SK-N-SH (cell line): ENCODE results near the gene GDPD1. TPM values are rescaled to one million over a fixed set of nuclear protein-coding genes. Genes with fewer than 3 reads are reported as not detected.

ENCODE experiments used
- CTCF ChIA-PET: fragments of 300-600, 350-600 bp; formaldehyde crosslinking; extraction: SDS; loops from one replicate; lab custom pipeline; 2021; lab: Yijun Ruan, JAX
- POLR2A ChIA-PET: fragments of 350-600 bp; sonication (Branson Sonifier 250); formaldehyde crosslinking; extraction: SDS; loops from one replicate; lab custom pipeline; 2020; ENCODE audit warnings: antibody characterized with exemption, inconsistent platforms; lab: Yijun Ruan, JAX
- DNase-seq: peaks from one replicate; pipeline ENCODE4 v3.0.0; 2012
- H2AFZ ChIP-seq: fragments of 200-600 bp; sonication (generic); 2 replicates; pipeline ENCODE4 v1.8.1; 2016; ENCODE audit warnings: antibody characterized with exemption, mild to moderate bottlenecking, low read depth
- H3F3A ChIP-seq: fragments of 200-600 bp; sonication (generic); replicated peaks from 2 replicates; pipeline ENCODE3; 2016; ENCODE audit warnings: antibody characterized with exemption, mild to moderate bottlenecking; ENCODE audit not compliant: insufficient read depth
- H3K27ac ChIP-seq, 2 experiments: fragments of 200-500 bp in 1 of 2; fragments of 200-600 bp in 1 of 2; sonication (Bioruptor generic) in 1 of 2; sonication (generic), shearing (Covaris generic) in 1 of 2; 2 replicates each; pipeline versions ENCODE4 v1.5.1 to v1.6.1; 2014 to 2016; ENCODE audit warnings: low read depth in 2 of 2, inconsistent platforms in 1 of 2, low read length in 1 of 2, mild to moderate bottlenecking in 1 of 2, mixed read lengths in 1 of 2
- H3K27me3 ChIP-seq: fragments of 200-600 bp; sonication (generic), shearing (Covaris generic); 2 replicates; pipeline ENCODE4 v1.6.1; 2016; ENCODE audit warnings: mixed run types; ENCODE audit not compliant: insufficient read depth
- H3K36me3 ChIP-seq, 2 experiments: fragments of 200-500 bp in 1 of 2; fragments of 200-600 bp in 1 of 2; sonication (Bioruptor generic) in 1 of 2; sonication (generic) in 1 of 2; replicated peaks in 1 of 2; 2 replicates each; pipeline versions ENCODE3 to v1.5.1; 2014 to 2016; ENCODE audit warnings: low read length in 1 of 2, mild to moderate bottlenecking in 1 of 2; ENCODE audit not compliant: insufficient read depth in 2 of 2, control insufficient read depth in 1 of 2
- H3K4me1 ChIP-seq, 2 experiments: fragments of 200-500 bp in 1 of 2; fragments of 200-600 bp in 1 of 2; sonication (Bioruptor generic) in 1 of 2; sonication (generic), shearing (Covaris generic) in 1 of 2; 2 replicates each; pipeline versions ENCODE4 v1.5.1 to v1.6.1; 2014 to 2016; ENCODE audit warnings: low read depth in 1 of 2, low read length in 1 of 2, mixed run types in 1 of 2; ENCODE audit not compliant: insufficient read depth in 2 of 2, control insufficient read depth in 1 of 2
- H3K4me2 ChIP-seq: fragments of 200-600 bp; sonication (generic), shearing (Covaris generic); 2 replicates; pipeline ENCODE4 v1.6.1; 2017; ENCODE audit warnings: mixed run types
- H3K4me3 ChIP-seq, 2 experiments: fragments of 200-500 bp in 1 of 2; fragments of 200-600 bp in 1 of 2; sonication (Bioruptor generic) in 1 of 2; sonication (generic), shearing (Covaris generic) in 1 of 2; 2 replicates each; pipeline versions ENCODE4 v1.5.1 to v1.8.1; 2014 to 2016; ENCODE audit warnings: low read depth in 2 of 2, inconsistent platforms in 1 of 2, low read length in 1 of 2, mild to moderate bottlenecking in 1 of 2, mixed read lengths in 1 of 2, moderate library complexity in 1 of 2
- H3K79me2 ChIP-seq: fragments of 200-600 bp; sonication (generic); 2 replicates; pipeline ENCODE4 v1.8.1; 2017; ENCODE audit warnings: mild to moderate bottlenecking; ENCODE audit not compliant: insufficient read depth
- H3K9ac ChIP-seq: fragments of 200-600 bp; sonication (generic); 2 replicates; pipeline ENCODE4 v1.6.1; 2017; ENCODE audit warnings: mixed run types
- H3K9me2 ChIP-seq: fragments of 200-600 bp; sonication (generic); 2 replicates; pipeline ENCODE4 v1.6.1; 2017; ENCODE audit warnings: mixed run types
- H3K9me3 ChIP-seq: fragments of 200-600 bp; sonication (generic); 2 replicates; pipeline ENCODE4 v1.6.1; 2017; ENCODE audit warnings: mixed run types, mild to moderate bottlenecking, moderate library complexity
- H4K20me1 ChIP-seq: fragments of 200-600 bp; sonication (generic); 2 replicates; pipeline ENCODE4 v1.6.1; 2017; ENCODE audit warnings: mild to moderate bottlenecking, mixed run types; ENCODE audit not compliant: insufficient read depth
- CHD2 ChIP-seq: fragments of 150-350 bp; IDR thresholded peaks from 2 replicates; pipeline ENCODE4 v1.6.1; 2018; ENCODE audit warnings: low read length; ENCODE audit not compliant: partially characterized antibody
- ELF1 ChIP-seq: IDR thresholded peaks from 2 replicates; pipeline ENCODE4 v1.4.0; 2012
- EP300 ChIP-seq, 2 experiments: IDR thresholded peaks; 2 replicates each; pipeline versions ENCODE4 v1.4.0 to v1.6.1; 2012; ENCODE audit warnings: borderline replicate concordance in 1 of 2, low read depth in 1 of 2, low read length in 1 of 2
- FOXJ3 ChIP-seq: sonication (generic); formaldehyde crosslinking; IDR thresholded peaks from 2 replicates; pipeline ENCODE4 v1.5.1; 2020; ENCODE audit warnings: mild to moderate bottlenecking, missing genetic modification reagents
- FOXM1 ChIP-seq: IDR thresholded peaks from 2 replicates; pipeline ENCODE4 v1.4.0; 2012; ENCODE audit warnings: low read depth, mild to moderate bottlenecking
- GATA2 ChIP-seq: sonication (generic); formaldehyde crosslinking; IDR thresholded peaks from 2 replicates; pipeline ENCODE4 v1.5.0; 2020; ENCODE audit warnings: mild to moderate bottlenecking, missing genetic modification reagents
- JUND ChIP-seq: IDR thresholded peaks from 2 replicates; pipeline ENCODE4 v1.4.0; 2012
- MEF2A ChIP-seq: IDR thresholded peaks from 2 replicates; pipeline ENCODE4 v1.4.0; 2012; ENCODE audit warnings: low read depth, borderline replicate concordance
- POLR2AphosphoS5 ChIP-seq: IDR thresholded peaks from 2 replicates; pipeline ENCODE4 v1.6.1; 2012; ENCODE audit warnings: low read depth, low read length
- RAD21 ChIP-seq: IDR thresholded peaks from 2 replicates; pipeline ENCODE4 v1.6.1; 2012; ENCODE audit warnings: mild to moderate bottlenecking, low read length
- SIN3A ChIP-seq: IDR thresholded peaks from 2 replicates; pipeline ENCODE4 v1.6.1; 2012; ENCODE audit warnings: low read depth, mild to moderate bottlenecking, low read length, moderate library complexity, borderline replicate concordance
- SMC3 ChIP-seq: IDR thresholded peaks from 2 replicates; pipeline ENCODE4 v1.6.1; 2012; ENCODE audit warnings: low read depth, low read length, improper control_type of control experiment
- TCF12 ChIP-seq: IDR thresholded peaks from 2 replicates; pipeline ENCODE4 v1.4.0; 2012
- YY1 ChIP-seq: IDR thresholded peaks from 2 replicates; pipeline ENCODE4 v1.4.0; 2012; ENCODE audit warnings: low read depth, mild to moderate bottlenecking
- WGBS: methylation state at CpG from one replicate; pipeline ENCODE4 v1.1.6; 2017; ENCODE audit warnings: low lambda C conversion rate; 5-methylcytosine and 5-hydroxymethylcytosine counted together
- polyA plus RNA-seq, 3 experiments: library from polyadenylated mRNA; depleted of rRNA; stranded (reverse); fragments of >200 nt; gene quantifications; 2 replicates each; pipeline ENCODE4 v1.2.3, GENCODE V29; 2012
- TF ChIP-seq, protein P1 (sequence below): IDR thresholded peaks from 2 replicates; pipeline ENCODE4 v1.4.0; 2012; ENCODE audit warnings: low read depth, borderline replicate concordance
- TF ChIP-seq, protein P2 (sequence below): IDR thresholded peaks from 2 replicates; pipeline ENCODE4 v1.4.0; 2012; ENCODE audit warnings: low read depth
- TF ChIP-seq, protein P3 (sequence below): IDR thresholded peaks from 2 replicates; pipeline ENCODE4 v1.4.0; 2012; ENCODE audit warnings: low read depth, borderline replicate concordance

The GDPD1 gene
- polyA plus RNA-seq, 1 of the 3 experiments (the other 2 are of a cell fraction) = 1.5 TPM

DNA sequence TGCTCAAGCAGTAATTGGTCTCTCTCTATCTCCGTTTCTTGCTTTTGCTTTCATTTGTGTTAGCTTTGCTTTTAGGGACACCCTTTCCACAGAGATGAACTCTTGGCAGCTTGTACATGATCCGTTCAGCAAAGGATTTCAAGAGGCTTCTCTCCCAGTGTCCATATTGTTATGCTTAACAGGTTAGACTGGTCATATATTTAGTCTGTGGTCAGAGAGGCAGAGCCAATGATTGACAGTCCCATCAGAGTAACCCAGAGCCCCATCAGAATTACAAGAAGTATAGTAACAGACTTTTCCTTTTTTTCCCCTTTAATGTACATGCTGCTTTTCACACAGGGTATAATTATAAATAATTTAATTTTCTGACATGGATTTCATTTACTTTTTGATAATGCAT, 34.4 kb downstream of the GDPD1 start:
- H3K79me2 ChIP-seq = no peaks in the 10 kb centered on the region
- no peak for DNase-seq
- no peak overlapping the region for H3K27ac ChIP-seq
- no peaks in the 10 kb centered on the region for H3K27me3 ChIP-seq
- H3F3A ChIP-seq = peaks cover 5% of the 10 kb centered on the region
- H3K9me3 ChIP-seq = no peaks in the 10 kb centered on the region
- H3K9ac ChIP-seq = no peak overlapping the region
- CTCF ChIA-PET = interaction anchor here (0.8 to 1.0 kb wide), 2 partner anchors 39 to 43 kb away, joined by 3 read pairs; no protein-coding TSS in a partner anchor
- WGBS = 86% methylated on average over 2 of the region's 2 CpGs
- no peak overlapping the region for H3K4me3 ChIP-seq
- no peaks in the 10 kb centered on the region for H3K4me1 ChIP-seq
- H4K20me1 ChIP-seq = no peaks in the 10 kb centered on the region
- H3K36me3 ChIP-seq = no peaks in the 10 kb centered on the region
- no peak overlapping the region for H2AFZ ChIP-seq
- no peaks in the 10 kb centered on the region for H3K9me2 ChIP-seq
- POLR2A ChIA-PET = no interaction called here
- H3K4me2 ChIP-seq = no peak overlapping the region
- TF ChIP-seq RAD21 = no peak
- TF ChIP-seq, protein P1, sequence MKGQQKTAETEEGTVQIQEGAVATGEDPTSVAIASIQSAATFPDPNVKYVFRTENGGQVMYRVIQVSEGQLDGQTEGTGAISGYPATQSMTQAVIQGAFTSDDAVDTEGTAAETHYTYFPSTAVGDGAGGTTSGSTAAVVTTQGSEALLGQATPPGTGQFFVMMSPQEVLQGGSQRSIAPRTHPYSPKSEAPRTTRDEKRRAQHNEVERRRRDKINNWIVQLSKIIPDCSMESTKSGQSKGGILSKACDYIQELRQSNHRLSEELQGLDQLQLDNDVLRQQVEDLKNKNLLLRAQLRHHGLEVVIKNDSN = no peak
- TF ChIP-seq EP300 (IDR thresholded peaks at IDR 0.05; ENCODE audit: borderline replicate concordance in 1 of 2, low read depth in 1 of 2, low read length in 1 of 2) = no peak
- TF ChIP-seq SMC3 = no peak
- no peak for TF ChIP-seq FOXJ3 (CRISPR knock-in tag)
- TF ChIP-seq GATA2 (CRISPR knock-in tag) = no peak
- TF ChIP-seq SIN3A = no peak
- TF ChIP-seq TCF12 = no peak
- TF ChIP-seq, protein P2, sequence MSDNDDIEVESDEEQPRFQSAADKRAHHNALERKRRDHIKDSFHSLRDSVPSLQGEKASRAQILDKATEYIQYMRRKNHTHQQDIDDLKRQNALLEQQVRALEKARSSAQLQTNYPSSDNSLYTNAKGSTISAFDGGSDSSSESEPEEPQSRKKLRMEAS = no peak
- TF ChIP-seq MEF2A = no peak

DNA sequence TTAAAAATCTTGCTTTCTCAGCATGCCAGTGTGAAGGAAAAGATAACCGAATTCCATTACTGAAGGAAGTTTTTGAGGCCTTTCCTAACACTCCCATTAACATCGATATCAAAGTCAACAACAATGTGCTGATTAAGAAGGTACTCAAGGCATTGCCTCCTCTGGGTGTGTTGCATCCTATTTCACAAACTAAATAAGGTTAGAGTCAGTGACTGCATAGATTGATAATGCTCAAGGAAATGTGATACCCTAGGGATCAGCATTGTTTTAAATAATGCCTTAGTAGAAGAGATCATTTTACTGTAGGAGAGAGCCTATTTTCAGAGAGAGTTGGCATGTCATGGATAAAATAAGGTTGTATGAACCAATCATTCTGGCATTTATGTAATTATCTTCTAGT, 36.8 kb downstream of the GDPD1 start:
- Histone ChIP-seq H3K4me1 (no peaks in the 10 kb centered on the region), H2AFZ (no peak overlapping the region), H3K4me2 (no peak overlapping the region), H3K9me3 (no peaks in the 10 kb centered on the region), H3F3A (peaks cover 5% of the 10 kb centered on the region), H3K4me3 (no peak overlapping the region), H3K36me3 (no peaks in the 10 kb centered on the region), H3K9ac (no peak overlapping the region), H3K27ac (no peak overlapping the region), H3K79me2 (no peaks in the 10 kb centered on the region), H3K27me3 (no peaks in the 10 kb centered on the region), H4K20me1 (no peaks in the 10 kb centered on the region), H3K9me2 (no peaks in the 10 kb centered on the region)
- no peak for DNase-seq
- no peak for TF ChIP-seq CHD2
- TF ChIP-seq, protein P3, sequence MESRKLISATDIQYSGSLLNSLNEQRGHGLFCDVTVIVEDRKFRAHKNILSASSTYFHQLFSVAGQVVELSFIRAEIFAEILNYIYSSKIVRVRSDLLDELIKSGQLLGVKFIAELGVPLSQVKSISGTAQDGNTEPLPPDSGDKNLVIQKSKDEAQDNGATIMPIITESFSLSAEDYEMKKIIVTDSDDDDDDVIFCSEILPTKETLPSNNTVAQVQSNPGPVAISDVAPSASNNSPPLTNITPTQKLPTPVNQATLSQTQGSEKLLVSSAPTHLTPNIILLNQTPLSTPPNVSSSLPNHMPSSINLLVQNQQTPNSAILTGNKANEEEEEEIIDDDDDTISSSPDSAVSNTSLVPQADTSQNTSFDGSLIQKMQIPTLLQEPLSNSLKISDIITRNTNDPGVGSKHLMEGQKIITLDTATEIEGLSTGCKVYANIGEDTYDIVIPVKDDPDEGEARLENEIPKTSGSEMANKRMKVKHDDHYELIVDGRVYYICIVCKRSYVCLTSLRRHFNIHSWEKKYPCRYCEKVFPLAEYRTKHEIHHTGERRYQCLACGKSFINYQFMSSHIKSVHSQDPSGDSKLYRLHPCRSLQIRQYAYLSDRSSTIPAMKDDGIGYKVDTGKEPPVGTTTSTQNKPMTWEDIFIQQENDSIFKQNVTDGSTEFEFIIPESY = no peak
- TF ChIP-seq POLR2AphosphoS5 = no peak
- TF ChIP-seq JUND = no peak
- TF ChIP-seq TCF12 = no peak
- no peak for TF ChIP-seq YY1
- TF ChIP-seq SIN3A = no peak
- TF ChIP-seq ELF1 = no peak
- no peak for TF ChIP-seq FOXM1
- TF ChIP-seq SMC3 = no peak
- POLR2A ChIA-PET = no interaction called here
- 80% methylated on average over 2 of the region's 2 CpGs for WGBS
- CTCF ChIA-PET = no interaction called here
